ENCODE results near the gene SLC2A13.
"Not testable (repeated sequence)": the region's sequence is repeated elsewhere in the genome, so short reads cannot be mapped to it uniquely, and the experiment has no call there.

The SLC2A13 gene

GRCh38 chr12:39922598-39922997 is 183.3 kb downstream of the SLC2A13 start:
- not testable (repeated sequence) for H3K27me3 ChIP-seq (ENCODE audit: control insufficient read depth in 1 of 2, insufficient read depth in 2 of 2, low read length in 2 of 2); H3K4me3 ChIP-seq (ENCODE audit: low read depth in 1 of 2, low read length in 2 of 2); H3K4me1 ChIP-seq (ENCODE audit: control insufficient read depth in 1 of 2, insufficient read depth in 2 of 2, low read length in 2 of 2); H3K9ac ChIP-seq (ENCODE audit: low read depth in 1 of 2, low read length in 2 of 2); H3K27ac ChIP-seq (ENCODE audit: low read depth, low read length); H3K9me3 ChIP-seq (ENCODE audit: control insufficient read depth in 1 of 2, low read length in 2 of 2); H3K36me3 ChIP-seq (ENCODE audit: control insufficient read depth in 1 of 2, insufficient read depth in 2 of 2, low read length in 2 of 2)

- Histone ChIP-seq H3K9ac (ENCODE audit: low read depth in 1 of 2, low read length in 2 of 2) (no peak overlapping the region), H3K27me3 (ENCODE audit: control insufficient read depth in 1 of 2, insufficient read depth in 2 of 2, low read length in 2 of 2) (no peaks in the 10 kb centered on the region), H3K9me3 (ENCODE audit: control insufficient read depth in 1 of 2, low read length in 2 of 2) (no peaks in the 10 kb centered on the region), H3K36me3 (ENCODE audit: control insufficient read depth in 1 of 2, insufficient read depth in 2 of 2, low read length in 2 of 2) (no peaks in the 10 kb centered on the region), H3K27ac (ENCODE audit: low read depth, low read length) (no peak overlapping the region), H3K4me1 (ENCODE audit: control insufficient read depth in 1 of 2, insufficient read depth in 2 of 2, low read length in 2 of 2) (no peaks in the 10 kb centered on the region), H3K4me3 (ENCODE audit: low read depth in 1 of 2, low read length in 2 of 2) (no peak overlapping the region)
Observed at GRCh38 chr12:39920647-39921046, 185.2 kb downstream of the SLC2A13 start.

- H3K27ac ChIP-seq (ENCODE audit: low read depth, low read length) = no peak overlapping the region
- no peak overlapping the region for H3K9ac ChIP-seq (ENCODE audit: low read depth in 1 of 2, low read length in 2 of 2)
- no peaks in the 10 kb centered on the region for H3K4me1 ChIP-seq (ENCODE audit: control insufficient read depth in 1 of 2, insufficient read depth in 2 of 2, low read length in 2 of 2)
- no peaks in the 10 kb centered on the region for H3K27me3 ChIP-seq (ENCODE audit: control insufficient read depth in 1 of 2, insufficient read depth in 2 of 2, low read length in 2 of 2)
- H3K36me3 ChIP-seq (ENCODE audit: control insufficient read depth in 1 of 2, insufficient read depth in 2 of 2, low read length in 2 of 2) = no peaks in the 10 kb centered on the region
- no peak overlapping the region for H3K4me3 ChIP-seq (ENCODE audit: low read depth in 1 of 2, low read length in 2 of 2)
- H3K9me3 ChIP-seq (ENCODE audit: control insufficient read depth in 1 of 2, low read length in 2 of 2) = no peaks in the 10 kb centered on the region
Observed at GRCh38 chr12:39920222-39920621, 185.7 kb downstream of the SLC2A13 start.

- H3K9me3 ChIP-seq (ENCODE audit: control insufficient read depth in 1 of 2, low read length in 2 of 2) = no peaks in the 10 kb centered on the region
- no peaks in the 10 kb centered on the region for H3K4me1 ChIP-seq (ENCODE audit: control insufficient read depth in 1 of 2, insufficient read depth in 2 of 2, low read length in 2 of 2)
Observed at GRCh38 chr12:39919790-39920189, 186.1 kb downstream of the SLC2A13 start.

GRCh38 chr12:39915249-39915648 is 190.6 kb downstream of the SLC2A13 start:
- Histone ChIP-seq H3K27ac (ENCODE audit: low read depth, low read length) (no peak overlapping the region), H3K9ac (ENCODE audit: low read depth in 1 of 2, low read length in 2 of 2) (no peak overlapping the region), H3K36me3 (ENCODE audit: control insufficient read depth in 1 of 2, insufficient read depth in 2 of 2, low read length in 2 of 2) (no peaks in the 10 kb centered on the region), H3K9me3 (ENCODE audit: control insufficient read depth in 1 of 2, low read length in 2 of 2) (no peaks in the 10 kb centered on the region), H3K4me1 (ENCODE audit: control insufficient read depth in 1 of 2, insufficient read depth in 2 of 2, low read length in 2 of 2) (no peaks in the 10 kb centered on the region), H3K4me3 (ENCODE audit: low read depth in 1 of 2, low read length in 2 of 2) (no peak overlapping the region), H3K27me3 (ENCODE audit: control insufficient read depth in 1 of 2, insufficient read depth in 2 of 2, low read length in 2 of 2) (no peaks in the 10 kb centered on the region)

More at GRCh38 chr12:39919790-39920189, 186.1 kb downstream of the SLC2A13 start:
- Histone ChIP-seq H3K9ac (ENCODE audit: low read depth in 1 of 2, low read length in 2 of 2) (no peak overlapping the region), H3K36me3 (ENCODE audit: control insufficient read depth in 1 of 2, insufficient read depth in 2 of 2, low read length in 2 of 2) (no peaks in the 10 kb centered on the region), H3K27ac (ENCODE audit: low read depth, low read length) (no peak overlapping the region), H3K27me3 (ENCODE audit: control insufficient read depth in 1 of 2, insufficient read depth in 2 of 2, low read length in 2 of 2) (no peaks in the 10 kb centered on the region), H3K4me3 (ENCODE audit: low read depth in 1 of 2, low read length in 2 of 2) (no peak overlapping the region)

- H3K27ac ChIP-seq (ENCODE audit: low read depth, low read length) = no peak overlapping the region
- H3K27me3 ChIP-seq (ENCODE audit: control insufficient read depth in 1 of 2, insufficient read depth in 2 of 2, low read length in 2 of 2) = no peaks in the 10 kb centered on the region
- no peak overlapping the region for H3K9ac ChIP-seq (ENCODE audit: low read depth in 1 of 2, low read length in 2 of 2)
- H3K9me3 ChIP-seq (ENCODE audit: control insufficient read depth in 1 of 2, low read length in 2 of 2) = no peaks in the 10 kb centered on the region
- no peaks in the 10 kb centered on the region for H3K36me3 ChIP-seq (ENCODE audit: control insufficient read depth in 1 of 2, insufficient read depth in 2 of 2, low read length in 2 of 2)
- H3K4me1 ChIP-seq (ENCODE audit: control insufficient read depth in 1 of 2, insufficient read depth in 2 of 2, low read length in 2 of 2) = no peaks in the 10 kb centered on the region
- no peak overlapping the region for H3K4me3 ChIP-seq (ENCODE audit: low read depth in 1 of 2, low read length in 2 of 2)
Observed at GRCh38 chr12:39912211-39912980, 193.5 kb downstream of the SLC2A13 start.

- Histone ChIP-seq H3K4me1 (ENCODE audit: control insufficient read depth in 1 of 2, insufficient read depth in 2 of 2, low read length in 2 of 2) (no peaks in the 10 kb centered on the region), H3K9me3 (ENCODE audit: control insufficient read depth in 1 of 2, low read length in 2 of 2) (no peaks in the 10 kb centered on the region), H3K27ac (ENCODE audit: low read depth, low read length) (no peak overlapping the region), H3K36me3 (ENCODE audit: control insufficient read depth in 1 of 2, insufficient read depth in 2 of 2, low read length in 2 of 2) (no peaks in the 10 kb centered on the region), H3K9ac (ENCODE audit: low read depth in 1 of 2, low read length in 2 of 2) (no peak overlapping the region), H3K4me3 (ENCODE audit: low read depth in 1 of 2, low read length in 2 of 2) (no peak overlapping the region), H3K27me3 (ENCODE audit: control insufficient read depth in 1 of 2, insufficient read depth in 2 of 2, low read length in 2 of 2) (no peaks in the 10 kb centered on the region)
Observed at GRCh38 chr12:39906237-39906636, 199.6 kb downstream of the SLC2A13 start.

GRCh38 chr12:39905152-39905551 is 200.7 kb downstream of the SLC2A13 start:
- Histone ChIP-seq H3K36me3 (ENCODE audit: control insufficient read depth in 1 of 2, insufficient read depth in 2 of 2, low read length in 2 of 2) (no peaks in the 10 kb centered on the region), H3K4me3 (ENCODE audit: low read depth in 1 of 2, low read length in 2 of 2) (no peak overlapping the region), H3K9me3 (ENCODE audit: control insufficient read depth in 1 of 2, low read length in 2 of 2) (no peaks in the 10 kb centered on the region), H3K27ac (ENCODE audit: low read depth, low read length) (no peak overlapping the region), H3K4me1 (ENCODE audit: control insufficient read depth in 1 of 2, insufficient read depth in 2 of 2, low read length in 2 of 2) (no peaks in the 10 kb centered on the region), H3K9ac (ENCODE audit: low read depth in 1 of 2, low read length in 2 of 2) (no peak overlapping the region), H3K27me3 (ENCODE audit: control insufficient read depth in 1 of 2, insufficient read depth in 2 of 2, low read length in 2 of 2) (no peaks in the 10 kb centered on the region)

GRCh38 chr12:39902821-39903220 is 203.1 kb downstream of the SLC2A13 start:
- Histone ChIP-seq H3K9me3 (ENCODE audit: control insufficient read depth in 1 of 2, low read length in 2 of 2) (no peaks in the 10 kb centered on the region), H3K4me3 (ENCODE audit: low read depth in 1 of 2, low read length in 2 of 2) (no peak overlapping the region), H3K27me3 (ENCODE audit: control insufficient read depth in 1 of 2, insufficient read depth in 2 of 2, low read length in 2 of 2) (no peaks in the 10 kb centered on the region), H3K4me1 (ENCODE audit: control insufficient read depth in 1 of 2, insufficient read depth in 2 of 2, low read length in 2 of 2) (no peaks in the 10 kb centered on the region), H3K27ac (ENCODE audit: low read depth, low read length) (no peak overlapping the region), H3K9ac (ENCODE audit: low read depth in 1 of 2, low read length in 2 of 2) (no peak overlapping the region), H3K36me3 (ENCODE audit: control insufficient read depth in 1 of 2, insufficient read depth in 2 of 2, low read length in 2 of 2) (no peaks in the 10 kb centered on the region)

GRCh38 chr12:39897315-39897714 is 208.6 kb downstream of the SLC2A13 start:
- Histone ChIP-seq H3K4me1 (ENCODE audit: control insufficient read depth in 1 of 2, insufficient read depth in 2 of 2, low read length in 2 of 2) (no peaks in the 10 kb centered on the region), H3K4me3 (ENCODE audit: low read depth in 1 of 2, low read length in 2 of 2) (no peak overlapping the region), H3K36me3 (ENCODE audit: control insufficient read depth in 1 of 2, insufficient read depth in 2 of 2, low read length in 2 of 2) (no peaks in the 10 kb centered on the region), H3K27ac (ENCODE audit: low read depth, low read length) (no peak overlapping the region), H3K9me3 (ENCODE audit: control insufficient read depth in 1 of 2, low read length in 2 of 2) (no peaks in the 10 kb centered on the region), H3K9ac (ENCODE audit: low read depth in 1 of 2, low read length in 2 of 2) (no peak overlapping the region), H3K27me3 (ENCODE audit: control insufficient read depth in 1 of 2, insufficient read depth in 2 of 2, low read length in 2 of 2) (no peaks in the 10 kb centered on the region)

All from duodenal mucosa (tissue), 2 donors.